HCT116 (cell line): ENCODE data around the gene SLC8A2. TPM values are rescaled to one million over a fixed set of nuclear protein-coding genes. Genes with fewer than 3 reads are reported as not detected.

Experiments used
- ATAC-seq: fragments of 200-7000 bp; cut with Tn5 transposase; 2 replicates; pipeline ENCODE4 v1.9.1; 2020; ENCODE audit warnings: mild to moderate bottlenecking, moderate library complexity
- BruUV-seq: library from RNA; stranded (reverse); fragments of 400-500 nt; replicated peaks from 2 replicates; lab custom pipeline; 2021; lab: Mats Ljungman, UMichigan
- CTCF ChIA-PET: fragments of 300-600 bp; sonication (Branson Sonifier 250); formaldehyde crosslinking; loops from one replicate; lab custom pipeline; 2021; ENCODE audit warnings: antibody characterized with exemption; lab: Charles Lee
- POLR2A ChIA-PET: fragments of 300-600, 350-600 bp; sonication (Branson Sonifier 250); formaldehyde crosslinking; loops from one replicate; lab custom pipeline; 2021; ENCODE audit warnings: antibody characterized with exemption; lab: Charles Lee
- RAD21 ChIA-PET, 2 experiments: fragments of 300-600 bp; sonication (Branson Sonifier 250); formaldehyde crosslinking; loops; one replicate each; lab custom pipeline; 2023; ENCODE audit warnings: low total read pairs in 2 of 2; ENCODE audit not compliant: uncharacterized antibody in 2 of 2, unreplicated experiment in 2 of 2, low non-redundant PET in 1 of 2; lab: Charles Lee
- DNase-seq: peaks from one replicate; pipeline ENCODE4 v3.0.0-alpha.2; 2010; ENCODE audit warnings: low read depth, low spot score
- H2AFZ ChIP-seq: fragments of 200-600 bp; shearing (Covaris generic), sonication (generic); 2 replicates; pipeline ENCODE4 v1.6.1; 2017; ENCODE audit warnings: low read depth, mixed run types, mixed read lengths, antibody characterized with exemption, low read length; ENCODE audit not compliant: poor library complexity, severe bottlenecking
- H3K27ac ChIP-seq: 2 replicates; pipeline ENCODE4 v1.5.1; 2012; ENCODE audit warnings: low read depth, low read length
- H3K27me3 ChIP-seq: fragments of 200-600 bp; sonication (generic); 2 replicates; pipeline ENCODE4 v1.6.1; 2016; ENCODE audit warnings: mixed run types, low read length, mixed read lengths; ENCODE audit not compliant: insufficient read depth
- H3K36me3 ChIP-seq, 2 experiments: fragments of 200-500 bp in 1 of 2; fragments of 200-600 bp in 1 of 2; sonication (Bioruptor generic) in 1 of 2; sonication (generic) in 1 of 2; 2 replicates each; pipeline versions ENCODE4 v1.5.1 to v1.6.1; 2014 to 2016; ENCODE audit warnings: low read length in 2 of 2, inconsistent platforms in 1 of 2, mixed read lengths in 1 of 2, mixed run types in 1 of 2; ENCODE audit not compliant: insufficient read depth in 2 of 2, control insufficient read depth in 1 of 2
- H3K4me1 ChIP-seq, 2 experiments: fragments of 200-600 bp in 1 of 2; sonication (generic) in 1 of 2; 2 replicates each; pipeline versions ENCODE4 v1.5.1 to v1.6.1; 2012 to 2017; ENCODE audit warnings: low read length in 2 of 2, inconsistent platforms in 1 of 2, mild to moderate bottlenecking in 1 of 2, mixed read lengths in 1 of 2, mixed run types in 1 of 2, moderate library complexity in 1 of 2; ENCODE audit not compliant: insufficient read depth in 2 of 2, control insufficient read depth in 1 of 2
- H3K4me2 ChIP-seq: fragments of 200-600 bp; sonication (generic); 2 replicates; pipeline ENCODE4 v1.6.1; 2017; ENCODE audit warnings: mixed run types, low read length, mixed read lengths
- H3K4me3 ChIP-seq, 2 experiments: fragments of 200-600 bp in 1 of 2; sonication (generic) in 1 of 2; replicated peaks in 1 of 2; 2 replicates each; pipeline ENCODE4 v1.5.1; 2011 to 2016; ENCODE audit warnings: low read length in 2 of 2, control low read depth in 1 of 2, low read depth in 1 of 2, mild to moderate bottlenecking in 1 of 2, mixed read lengths in 1 of 2, mixed run types in 1 of 2
- H3K79me2 ChIP-seq: fragments of 200-600 bp; sonication (generic); 2 replicates; pipeline ENCODE4 v1.6.1; 2017; ENCODE audit warnings: mild to moderate bottlenecking, mixed run types, low read length, moderate library complexity, mixed read lengths; ENCODE audit not compliant: insufficient read depth
- H3K9ac ChIP-seq: fragments of 200-600 bp; sonication (generic); 2 replicates; pipeline ENCODE4 v1.6.1; 2016; ENCODE audit warnings: low read length, mixed read lengths
- H3K9me2 ChIP-seq: fragments of 200-600 bp; sonication (generic), shearing (Covaris generic); 2 replicates; pipeline ENCODE4 v1.6.1; 2017; ENCODE audit warnings: mixed run types, mild to moderate bottlenecking, moderate library complexity; ENCODE audit not compliant: insufficient read depth
- H3K9me3 ChIP-seq, 2 experiments: fragments of 200-500 bp in 1 of 2; fragments of 200-600 bp in 1 of 2; sonication (Bioruptor generic) in 1 of 2; sonication (generic) in 1 of 2; 2 replicates each; pipeline ENCODE4 v1.6.1; 2014 to 2017; ENCODE audit warnings: low read length in 2 of 2, mixed read lengths in 2 of 2, inconsistent platforms in 1 of 2, low read depth in 1 of 2, mild to moderate bottlenecking in 1 of 2, mixed run types in 1 of 2, moderate library complexity in 1 of 2; ENCODE audit not compliant: control insufficient read depth in 1 of 2, insufficient read depth in 1 of 2
- H4K20me1 ChIP-seq: fragments of 200-600 bp; sonication (generic), shearing (Covaris generic); 2 replicates; pipeline ENCODE4 v1.6.1; 2017; ENCODE audit warnings: mixed run types, mild to moderate bottlenecking, moderate library complexity; ENCODE audit not compliant: insufficient read depth
- ATF3 ChIP-seq: IDR thresholded peaks from 2 replicates; pipeline ENCODE4 v1.6.1; 2012
- CBX3 ChIP-seq: IDR thresholded peaks from 2 replicates; pipeline ENCODE4 v1.6.1; 2012; ENCODE audit warnings: low read depth
- CEBPB ChIP-seq: IDR thresholded peaks from 2 replicates; pipeline ENCODE4 v1.6.1; 2012; ENCODE audit warnings: low read depth
- CTCF ChIP-seq, 3 experiments: fragments of 200-600 bp in 1 of 3; sonication (generic) in 1 of 3; IDR thresholded peaks in 2 of 3; conservative IDR thresholded peaks in 1 of 3; 2 replicates each; pipeline ENCODE4 v1.5.1; 2012 to 2017; ENCODE audit warnings: low read depth in 2 of 3, low read length in 2 of 3, antibody characterized with exemption in 1 of 3, borderline replicate concordance in 1 of 3, control low read depth in 1 of 3, mild to moderate bottlenecking in 1 of 3, mixed read lengths in 1 of 3, mixed run types in 1 of 3, moderate library complexity in 1 of 3; ENCODE audit not compliant: insufficient read depth in 1 of 3
- EGR1 ChIP-seq: IDR thresholded peaks from 2 replicates; pipeline ENCODE4 v1.6.1; 2012; ENCODE audit warnings: low read depth
- ELF1 ChIP-seq: IDR thresholded peaks from 2 replicates; pipeline ENCODE4 v1.6.1; 2012; ENCODE audit warnings: low read depth, borderline replicate concordance
- EZH2 ChIP-seq: fragments of 200-600 bp; sonication (generic); IDR thresholded peaks from 2 replicates; pipeline ENCODE4 v1.6.1; 2017; ENCODE audit warnings: antibody characterized with exemption, mixed run types
- EZH2phosphoT487 ChIP-seq: fragments of 200-600 bp; IDR thresholded peaks from 2 replicates; pipeline ENCODE4 v1.6.1; 2018; ENCODE audit warnings: antibody characterized with exemption, borderline replicate concordance
- FOSL1 ChIP-seq: IDR thresholded peaks from 2 replicates; pipeline ENCODE4 v1.6.1; 2012; ENCODE audit warnings: low read depth
- JUND ChIP-seq: IDR thresholded peaks from 2 replicates; pipeline ENCODE4 v1.6.1; 2012
- MAX ChIP-seq: IDR thresholded peaks from 2 replicates; pipeline ENCODE4 v1.6.1; 2012
- POLR2A ChIP-seq: IDR thresholded peaks from 2 replicates; pipeline ENCODE4 v1.7.0; 2011; ENCODE audit warnings: borderline replicate concordance; ENCODE audit not compliant: insufficient read depth, insufficient read length; ENCODE audit errors: extremely low read depth
- POLR2AphosphoS5 ChIP-seq: IDR thresholded peaks from 2 replicates; pipeline ENCODE4 v1.6.1; 2011; ENCODE audit warnings: mild to moderate bottlenecking, low read depth, low read length, moderate library complexity
- SIN3A ChIP-seq: IDR thresholded peaks from 2 replicates; pipeline ENCODE4 v1.6.1; 2012; ENCODE audit warnings: low read depth
- SP1 ChIP-seq: IDR thresholded peaks from 2 replicates; pipeline ENCODE4 v1.6.1; 2012; ENCODE audit warnings: low read depth
- TCF7L2 ChIP-seq: IDR thresholded peaks from 2 replicates; pipeline ENCODE4 v1.7.0; 2011; ENCODE audit warnings: borderline replicate concordance, inconsistent platforms; ENCODE audit not compliant: insufficient read depth, insufficient read length; ENCODE audit errors: extremely low read depth
- YY1 ChIP-seq: IDR thresholded peaks from 2 replicates; pipeline ENCODE4 v1.6.1; 2011; ENCODE audit warnings: low read length, low read depth, moderate library complexity, mild to moderate bottlenecking; ENCODE audit not compliant: insufficient replicate concordance; ENCODE audit errors: extremely low read depth
- ZNF274 ChIP-seq: fragments of 200-500 bp; sonication (Bioruptor generic); IDR thresholded peaks from 2 replicates; pipeline ENCODE4 v1.6.1; 2014; ENCODE audit warnings: mild to moderate bottlenecking, low read depth, low read length, inconsistent platforms
- intact Hi-C: fragments of 100-400 bp; cut with micrococcal nuclease; formaldehyde crosslinking; loops from 2 replicates; pipeline ENCODE4 v1.10.0; 2022
- total RNA-seq: library from RNA; stranded (reverse); gene quantifications from one replicate; pipeline ENCODE4 v1.2.1, GENCODE V29; 2021; ENCODE audit not compliant: unreplicated experiment

The SLC8A2 gene
- total RNA-seq, 1 experiment from 2014 or later, result 0.98 TPM

- no peak for TF ChIP-seq EZH2phosphoT487
- TF ChIP-seq ATF3, result no peak
- no peak for TF ChIP-seq MAX
- no peak for TF ChIP-seq CBX3
- TF ChIP-seq POLR2A, result no peak
- TF ChIP-seq CTCF (IDR thresholded peaks at IDR 0.05 in 2 of 3, conservative IDR thresholded peaks at IDR 0.05 in 1 of 3; ENCODE audit: borderline replicate concordance in 1 of 3, insufficient read depth in 1 of 3, low read depth in 2 of 3, low read length in 2 of 3), result no peak
- no peak for TF ChIP-seq ZNF274
- no peak for TF ChIP-seq CEBPB
- no peak for TF ChIP-seq EGR1
- no peak for TF ChIP-seq SP1
- TF ChIP-seq FOSL1, result no peak
- TF ChIP-seq YY1, result no peak
- TF ChIP-seq JUND, result no peak
- no peak for TF ChIP-seq SIN3A
- TF ChIP-seq POLR2AphosphoS5, result no peak
- TF ChIP-seq EZH2, result no peak
- no peak for TF ChIP-seq TCF7L2
- no peak for TF ChIP-seq ELF1
- no peaks in the 10 kb centered on the region for H4K20me1 ChIP-seq
Measured at GRCh38 chr19:47497821-47498520, 26.3 kb upstream of the SLC8A2 start.

More at GRCh38 chr19:47497821-47498520, 26.3 kb upstream of the SLC8A2 start:
- no peak overlapping the region for H3K27ac ChIP-seq
- H3K4me3 ChIP-seq, result no peak overlapping the region
- H3K4me2 ChIP-seq, result no peak overlapping the region
- H3K9me2 ChIP-seq, result no peaks in the 10 kb centered on the region
- ATAC-seq (no peak), DNase-seq (no peak)
- H3K79me2 ChIP-seq, result no peaks in the 10 kb centered on the region
- H3K4me1 ChIP-seq, result no peaks in the 10 kb centered on the region
- no peak overlapping the region for H3K9ac ChIP-seq
- H2AFZ ChIP-seq, result no peak overlapping the region
- ChIA-PET RAD21 (no interaction called here), POLR2A (no interaction called here), CTCF (no interaction called here)
- BruUV-seq, result no TSS peak
- no peaks in the 10 kb centered on the region for H3K9me3 ChIP-seq
- H3K27me3 ChIP-seq, result no peaks in the 10 kb centered on the region
- H3K36me3 ChIP-seq, result no peaks in the 10 kb centered on the region; a peak in 1 of 4 replicates
- intact Hi-C loops, result no loop called here
